Transverse colon (tissue), 4 donors: ENCODE data around the gene RGS4. TPM values are rescaled to one million over a fixed set of nuclear protein-coding genes. Genes with fewer than 3 reads are reported as not detected.

ENCODE experiments used
- DNase-seq: peaks from one replicate; pipeline ENCODE4 v3.0.0-alpha.2; 2019
- H3K27ac ChIP-seq, 4 donors: fragments of 200-600 bp; sonication (generic); 2 replicates each; pipeline ENCODE4 v1.5.1; 2016 to 2018; ENCODE audit warnings: inconsistent platforms in 4 of 4
- H3K27me3 ChIP-seq: fragments of 200-600 bp; sonication (generic); 2 replicates; pipeline ENCODE4 v1.5.1; 2017; ENCODE audit warnings: inconsistent platforms
- H3K36me3 ChIP-seq, 4 donors: fragments of 200-600 bp; sonication (generic); 2 replicates each; pipeline ENCODE4 v1.5.1; 2017 to 2019; ENCODE audit warnings: inconsistent platforms in 4 of 4
- H3K4me1 ChIP-seq, 4 donors: fragments of 200-600 bp; sonication (generic); 2 replicates each; pipeline ENCODE4 v1.5.1; 2017 to 2020; ENCODE audit warnings: inconsistent platforms in 4 of 4
- H3K4me3 ChIP-seq, 4 donors: fragments of 200-600 bp; sonication (generic); 1 replicate in 1 of 4; 2 replicates in 3 of 4; pipeline versions ENCODE4 v1.5.1 to v1.6.1; 2017 to 2019; ENCODE audit warnings: inconsistent platforms in 4 of 4
- H3K9me3 ChIP-seq, 2 donors: fragments of 200-600 bp; sonication (generic); 2 replicates each; pipeline ENCODE4 v1.5.1; 2017 to 2019; ENCODE audit warnings: inconsistent platforms in 2 of 2
- CTCF ChIP-seq, 5 experiments: fragments of 200-600 bp in 3 of 5; fragments of 450-650 bp in 2 of 5; sonication (generic) in 3 of 5; IDR thresholded peaks; 1 replicate in 2 of 5; 2 replicates in 3 of 5; pipeline ENCODE4 v1.5.1; 2016 to 2017; ENCODE audit warnings: antibody characterized with exemption in 5 of 5, inconsistent platforms in 3 of 5, mild to moderate bottlenecking in 2 of 5, moderate library complexity in 1 of 5
- EP300 ChIP-seq: sonication (generic); formaldehyde crosslinking; IDR thresholded peaks from one replicate; pipeline ENCODE4 v1.6.1; 2017; ENCODE audit warnings: antibody characterized with exemption, low read depth
- POLR2A ChIP-seq: fragments of 450-650 bp; IDR thresholded peaks from one replicate; pipeline ENCODE4 v1.6.1; 2016; ENCODE audit warnings: antibody characterized with exemption, mild to moderate bottlenecking, moderate library complexity
- POLR2AphosphoS5 ChIP-seq, 3 donors: sonication (generic); formaldehyde crosslinking; IDR thresholded peaks; one replicate each; pipeline ENCODE4 v1.6.1; 2016; ENCODE audit warnings: antibody characterized with exemption in 3 of 3
- WGBS, 2 donors: methylation state at CpG; one replicate each; pipeline ENCODE4 v1.1.5; 2018; ENCODE audit warnings: low coverage in 1 of 2; 5-methylcytosine and 5-hydroxymethylcytosine counted together
- in situ Hi-C, 4 donors: fragments of 200-750 bp; cut with MboI; loops; one replicate each; pipeline versions ENCODE4 v1.15.0 to v1.15.1; 2017; ENCODE audit warnings: low sequenced_read_pairs in 3 of 4, low pct_ligation_motif_present in 1 of 4, low pct_unique_long_range_greater_than_20kb in 1 of 4
- intact Hi-C: fragments of 100-400 bp; cut with DNase I; formaldehyde crosslinking; loops from one replicate; pipeline ENCODE4 v1.15.1; 2023; ENCODE audit warnings: low total_unique reads
- total RNA-seq, 4 donors: library from RNA; depleted of rRNA; stranded (reverse); fragments of >200 nt; gene quantifications; one replicate each; pipeline ENCODE4 v1.1.0, GENCODE V29; 2016

Gene RGS4
- total RNA-seq, 4 donors from 2014 or later: 0.37 to 2.2 (median 1.8) TPM

DNA sequence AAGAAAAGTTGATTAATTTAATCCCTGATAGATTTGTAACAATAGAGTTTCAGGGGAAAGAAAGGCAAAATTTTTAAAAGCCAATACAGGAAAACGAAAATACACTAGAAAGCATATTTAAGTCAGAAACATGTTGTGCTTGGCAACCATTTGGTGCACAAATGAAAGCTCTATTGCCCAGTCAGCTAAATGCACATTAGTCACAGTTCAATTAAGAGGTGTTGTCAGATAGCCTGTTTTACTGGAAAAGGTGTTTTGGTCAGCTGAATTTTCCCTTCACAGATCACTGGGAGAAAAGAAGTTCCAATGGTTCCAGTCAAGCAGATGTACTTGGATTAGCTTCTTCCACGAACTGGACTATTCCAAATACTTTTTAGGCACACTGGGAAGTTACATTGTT, 25.4 kb downstream of the RGS4 start:
- intact Hi-C loops (no loop called here), in situ Hi-C loops (no loop called here)
- Histone ChIP-seq H3K4me3 (no peak overlapping the region), H3K36me3 (no peaks in the 10 kb centered on the region), H3K9me3 (no peaks in the 10 kb centered on the region), H3K27ac (no peak overlapping the region), H3K4me1 (no peaks in the 10 kb centered on the region), H3K27me3 (no peaks in the 10 kb centered on the region)
- 60 to 75% methylated on average over 2 of the region's 2 CpGs for WGBS, 2 donors
- TF ChIP-seq CTCF (IDR thresholded peaks at IDR 0.05) (no peak), POLR2AphosphoS5 (IDR thresholded peaks at IDR 0.05) (no peak), POLR2A (no peak), EP300 (no peak)
- no peak for DNase-seq

GRCh38 chr1:163095213-163095612, 26.1 kb downstream of the RGS4 start:
- H3K9me3 ChIP-seq: no peaks in the 10 kb centered on the region
- no peaks in the 10 kb centered on the region for H3K4me1 ChIP-seq
- TF ChIP-seq EP300 (no peak), CTCF (IDR thresholded peaks at IDR 0.05) (no peak), POLR2A (no peak)
- no peak for DNase-seq
- H3K36me3 ChIP-seq: no peaks in the 10 kb centered on the region
- H3K4me3 ChIP-seq: no peak overlapping the region
- intact Hi-C loops: no loop called here
- WGBS, 2 donors: 43 to 69% methylated on average over 1 of the region's 1 CpG
- H3K27me3 ChIP-seq: no peaks in the 10 kb centered on the region
- in situ Hi-C loops: no loop called here
- no peak overlapping the region for H3K27ac ChIP-seq

DNA sequence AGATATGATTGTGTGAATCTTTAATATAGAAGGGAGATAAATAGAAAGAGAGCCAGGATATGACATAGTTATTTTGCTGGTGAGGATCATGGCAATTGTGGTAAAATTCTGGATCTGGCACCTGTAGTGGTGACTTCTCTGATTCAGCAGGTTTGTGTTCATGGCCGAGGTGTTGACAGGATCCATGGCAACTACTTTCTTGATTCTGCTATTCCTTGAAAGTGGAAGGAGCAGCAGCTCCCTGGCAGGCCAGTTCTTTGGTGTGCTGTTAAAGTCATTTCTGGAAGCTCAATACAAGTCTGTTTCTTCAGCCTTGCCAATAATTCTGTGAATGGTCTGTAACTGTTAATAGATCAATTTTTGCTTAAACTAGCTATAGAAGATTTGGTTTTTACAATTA, 33.4 kb downstream of the RGS4 start:
- TF ChIP-seq POLR2A (no peak), EP300 (no peak), CTCF (IDR thresholded peaks at IDR 0.05) (no peak), POLR2AphosphoS5 (IDR thresholded peaks at IDR 0.05) (no peak)
- 59% methylated on average over 1 of the region's 1 CpG; no CpG with 5 or more reads in 1 of the 2 donors for WGBS, 2 donors
- peak overlapping the region in 1 of 4 donors; percentile 15 for H3K27ac ChIP-seq
- intact Hi-C loops: no loop called here
- H3K4me3 ChIP-seq: no peak overlapping the region
- in situ Hi-C loops: no loop called here
- no peaks in the 10 kb centered on the region for H3K4me1 ChIP-seq
- no peak for DNase-seq
- no peaks in the 10 kb centered on the region for H3K9me3 ChIP-seq
- H3K27me3 ChIP-seq: no peaks in the 10 kb centered on the region
- H3K36me3 ChIP-seq: no peaks in the 10 kb centered on the region

DNA sequence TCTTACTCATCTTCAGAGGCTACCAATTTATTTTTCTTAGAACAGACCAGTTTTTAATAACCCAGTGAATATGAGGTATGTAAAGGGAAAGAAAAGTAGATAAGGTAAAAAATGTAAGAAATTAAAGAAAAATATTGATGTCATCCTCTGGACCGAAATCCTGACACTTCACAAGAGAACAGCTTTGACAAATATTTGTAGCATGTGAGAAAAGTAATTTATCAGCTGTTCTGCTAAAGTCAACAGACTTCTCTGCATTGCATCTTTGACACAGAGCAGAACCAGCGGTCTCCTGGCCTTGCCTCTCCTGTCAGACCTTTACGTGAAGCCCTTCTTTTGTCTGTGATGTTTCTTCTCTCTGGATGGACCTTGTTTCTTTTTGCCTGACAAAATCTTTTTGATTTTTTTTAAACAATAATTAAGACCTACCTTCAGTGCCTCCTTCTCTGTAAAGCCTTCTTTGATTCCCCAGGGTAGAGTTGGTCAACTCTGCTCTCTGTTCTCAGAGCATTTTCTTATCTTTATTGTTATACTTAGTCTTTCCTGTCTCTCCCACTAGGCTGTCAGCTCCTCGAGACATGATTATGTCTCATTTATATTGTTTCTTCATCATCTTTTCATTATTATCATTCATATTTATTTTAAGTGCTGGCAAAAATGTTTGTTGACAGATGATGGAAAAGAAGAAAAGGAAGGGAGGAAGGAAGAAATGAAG, 35.4 kb downstream of the RGS4 start:
- H3K27me3 ChIP-seq: no peaks in the 10 kb centered on the region
- peak overlapping the region in 3 of 4 donors; percentile 6 to 47 (median 40) for H3K27ac ChIP-seq
- H3K4me1 ChIP-seq: no peaks in the 10 kb centered on the region
- in situ Hi-C loops: no loop called here
- H3K36me3 ChIP-seq: no peaks in the 10 kb centered on the region
- DNase-seq: no peak
- intact Hi-C loops: no loop called here
- TF ChIP-seq EP300: no peak
- TF ChIP-seq POLR2A: no peak
- no peak for TF ChIP-seq CTCF (IDR thresholded peaks at IDR 0.05)
- no peak for TF ChIP-seq POLR2AphosphoS5 (IDR thresholded peaks at IDR 0.05)
- WGBS, 2 donors: 45 to 48% methylated on average over 4 of the region's 4 CpGs
- no peaks in the 10 kb centered on the region for H3K9me3 ChIP-seq
- H3K4me3 ChIP-seq: no peak overlapping the region
